ENCODE data around the gene ACVR1C. TPM values are rescaled to one million over a fixed set of nuclear protein-coding genes. Genes with fewer than 3 reads are reported as not detected.
A peak's percentile ranks its signal among the peaks of the same experiment; 100 is the strongest.

Gene ACVR1C
- total and polyA plus RNA-seq, 2 of the 8 experiments (the other 6 are each of a cell fraction or from before 2014, with no cell fraction given), result 0.21 to 0.52 TPM

- H3K36me3 ChIP-seq (ENCODE audit: control insufficient read depth in 2 of 4, insufficient read depth in 4 of 4, low read length in 3 of 4), result no peaks in the 10 kb centered on the region
- POLR2A ChIA-PET (ENCODE audit: partially characterized antibody), result no interaction called here
Observed at GRCh38 chr2:157480182-157480961, 148.3 kb downstream of the ACVR1C start.

More at GRCh38 chr2:157480182-157480961, 148.3 kb downstream of the ACVR1C start:
- Histone ChIP-seq H3K9me3 (ENCODE audit: insufficient read depth in 2 of 2, low read depth in 1 of 2, low read length in 1 of 2) (no peaks in the 10 kb centered on the region), H3K56ac (replicated peaks; ENCODE audit: insufficient read length, low read depth, low read length) (no peak overlapping the region), H3K4me2 (ENCODE audit: insufficient read depth in 1 of 2, low read depth in 2 of 2, low read length in 2 of 2) (no peak overlapping the region), H2AK5ac (ENCODE audit: low read depth, low read length) (no peak overlapping the region), H4K5ac (ENCODE audit: insufficient read length, low read depth, low read length) (no peak overlapping the region), H3K4ac (replicated peaks; ENCODE audit: insufficient read length, low read depth, low read length) (no peak overlapping the region), H2AFZ (ENCODE audit: low read length) (no peak overlapping the region), H2BK5ac (ENCODE audit: low read depth, low read length) (no peak overlapping the region), H3K4me3 (ENCODE audit: extremely low read depth in 1 of 4, insufficient read depth in 2 of 4, low read depth in 3 of 4, low read length in 4 of 4) (no peak overlapping the region), H4K20me1 (replicated peaks in 1 of 2; ENCODE audit: control insufficient read depth in 1 of 2, insufficient read depth in 2 of 2, low read length in 2 of 2) (no peaks in the 10 kb centered on the region), H3K23me2 (ENCODE audit: low read depth, low read length) (no peaks in the 10 kb centered on the region), H3K14ac (ENCODE audit: insufficient read length) (no peak overlapping the region), H4K91ac (replicated peaks; ENCODE audit: insufficient read length, low read length) (no peak overlapping the region), H3K18ac (ENCODE audit: extremely low read depth, low read length) (no peak overlapping the region), H3K27ac (ENCODE audit: low read depth, low read length) (no peak overlapping the region), H3K79me2 (ENCODE audit: control insufficient read depth in 1 of 2, insufficient read depth in 2 of 2, low read length in 2 of 2) (no peaks in the 10 kb centered on the region), H3K27me3 (replicated peaks in 1 of 4; ENCODE audit: control insufficient read depth in 3 of 4, extremely low read depth in 1 of 4, insufficient read depth in 3 of 4, low read length in 3 of 4) (no peaks in the 10 kb centered on the region), H2BK15ac (ENCODE audit: low read length) (no peak overlapping the region), H3K79me1 (ENCODE audit: low read depth, low read length) (no peaks in the 10 kb centered on the region), H3K4me1 (replicated peaks in 1 of 4; ENCODE audit: control insufficient read depth in 3 of 4, insufficient read depth in 4 of 4, low read length in 3 of 4) (no peaks in the 10 kb centered on the region; a peak in 1 of 7 replicates), H2BK12ac (ENCODE audit: low read depth, low read length) (no peak overlapping the region), H2BK120ac (replicated peaks; ENCODE audit: low read depth, low read length) (no peak overlapping the region), H2BK20ac (ENCODE audit: low read length) (no peak overlapping the region), H4K8ac (ENCODE audit: extremely low read depth, insufficient read depth, low read length) (no peak overlapping the region), H3K23ac (ENCODE audit: insufficient read length) (no peak overlapping the region), H3K9ac (replicated peaks in 1 of 4; ENCODE audit: extremely low read depth in 1 of 4, low read depth in 3 of 4, low read length in 3 of 4) (no peak overlapping the region)
- 82% methylated on average over 3 of the region's 3 CpGs; no CpG with 5 or more reads in 1 of the 2 experiments for WGBS, 2 experiments (ENCODE audit: extremely low coverage in 1 of 2, insufficient coverage in 1 of 2, insufficient read length in 1 of 2, insufficient replicate concordance in 2 of 2, low coverage in 1 of 2, low lambda C conversion rate in 2 of 2, missing lambda C conversion rate in 1 of 2)
- CTCF ChIA-PET (ENCODE audit: partially characterized antibody), result interaction anchor here (0.6 to 4.6 kb wide), 6 partner anchors 10 to 178 kb away, joined by 3 to 20 read pairs (median 4); no protein-coding TSS in a partner anchor
- FAIRE-seq (no peak), DNase-seq (ENCODE audit: low read depth in 1 of 2, low spot score in 2 of 2) (no peak)
- TF ChIP-seq CBX8 (IDR thresholded peaks at IDR 0.05; ENCODE audit: borderline replicate concordance, low read depth, low read length) (no peak), MAFK (IDR thresholded peaks at IDR 0.05; ENCODE audit: low read depth, low read length) (peak; percentile 41; the same call in 1 of the 2 replicates), BACH1 (IDR thresholded peaks at IDR 0.05; ENCODE audit: low read length) (peak; percentile 76)

All from H1 (cell line).